ENCODE data around the gene TNIK. TPM values are rescaled to one million over a fixed set of nuclear protein-coding genes. Genes with fewer than 3 reads are reported as not detected.
A peak's percentile ranks its signal among the peaks of the same experiment; 100 is the strongest.

TNIK gene
- total and polyA plus RNA-seq, 2 of the 4 experiments (the other 2 are of a cell fraction), result 3.4 to 6.3 TPM

DNA sequence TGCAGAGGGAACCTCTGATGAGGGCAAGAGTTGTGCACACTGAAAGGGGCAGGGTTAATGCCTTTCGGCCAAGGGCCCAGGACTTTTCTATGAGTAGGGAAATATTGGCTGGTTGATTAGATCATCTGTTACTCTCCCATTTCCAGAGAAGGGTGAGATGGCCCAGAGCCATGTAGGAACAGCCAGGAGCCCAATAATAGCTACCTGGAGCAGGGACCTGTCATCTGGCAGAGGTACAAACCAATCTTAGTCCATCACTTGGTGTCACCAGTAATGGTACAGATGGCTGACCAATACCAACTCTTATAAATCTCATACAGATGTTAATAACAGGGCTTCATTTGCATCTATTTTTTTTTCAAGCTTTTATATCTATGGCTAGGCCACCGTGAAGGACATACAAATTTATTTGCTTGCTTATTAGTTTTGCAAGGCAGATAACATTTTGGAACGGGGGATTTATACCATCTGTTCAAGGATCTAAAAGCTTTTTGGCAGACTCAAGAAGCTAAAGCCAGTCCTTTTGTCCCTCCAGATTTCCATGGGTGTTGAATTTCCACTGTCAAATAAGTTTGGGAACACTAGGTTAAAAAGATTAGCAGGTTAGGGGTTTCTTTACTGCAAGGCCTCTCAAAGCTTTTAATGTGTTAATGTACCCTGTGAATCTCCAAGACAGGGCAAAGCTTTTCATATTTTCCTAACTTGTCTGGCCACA is 79.3 kb downstream of the TNIK start:
- ChIA-PET POLR2A (ENCODE audit: unreplicated experiment) (no interaction called here), CTCF (interaction anchor here (1.2 kb wide), 2 partner anchors 10 to 419 kb away, joined by 3 read pairs; no protein-coding TSS in a partner anchor)
- peaks cover 18% of the 10 kb centered on the region for H3K4me1 ChIP-seq (ENCODE audit: control insufficient read depth, insufficient read depth, low read length)
- no peaks in the 10 kb centered on the region for H3K36me3 ChIP-seq (ENCODE audit: control insufficient read depth, insufficient read depth, low read length)
- no peak overlapping the region for H3K4me3 ChIP-seq (ENCODE audit: insufficient read depth, low read depth, low read length)
- intact Hi-C loops (cut with micrococcal nuclease) (no loop called here), dilution Hi-C loops (cut with HindIII; ENCODE audit: low sequenced_read_pairs, unreplicated experiment) (no loop called here), in situ Hi-C loops (cut with MboI; ENCODE audit: low sequenced_read_pairs) (no loop called here)
- no peak for ATAC-seq (ENCODE audit: low read depth)
- no peak overlapping the region for H3K14ac ChIP-seq (replicated peaks; ENCODE audit: low read depth, low read length)
- H4K5ac ChIP-seq (ENCODE audit: low read depth, low read length), result peak overlapping the region; percentile 33; the same call in 1 of the 2 replicates
- H2BK5ac ChIP-seq (ENCODE audit: low read depth, low read length, poor library complexity, severe bottlenecking), result no peak overlapping the region
- no peak overlapping the region for H3K23ac ChIP-seq (ENCODE audit: low read depth, low read length)
- H3K56ac ChIP-seq (ENCODE audit: extremely low read depth, insufficient read depth, low read length), result no peak overlapping the region
- no peaks in the 10 kb centered on the region for H3K27me3 ChIP-seq (ENCODE audit: control insufficient read depth, insufficient read depth, low read length)
- H2AFZ ChIP-seq (replicated peaks; ENCODE audit: low read length, poor library complexity), result no peak overlapping the region
- WGBS, 2 experiments (ENCODE audit: extremely low coverage in 2 of 2, insufficient read length in 1 of 2), result 30% methylated on average over 2 of the region's 3 CpGs; no CpG with 5 or more reads in 1 of the 2 experiments
- peaks cover 3% of the 10 kb centered on the region; the same call in 1 of the 2 replicates for H3K9me3 ChIP-seq (ENCODE audit: control insufficient read depth, insufficient read depth, low read length)
- no peak overlapping the region for H2BK20ac ChIP-seq (ENCODE audit: low read depth, low read length)
- H3K9me1 ChIP-seq (ENCODE audit: insufficient read depth, low read length), result peaks cover 10% of the 10 kb centered on the region
- H2AK5ac ChIP-seq (ENCODE audit: low read depth, low read length), result no peak overlapping the region
- H4K91ac ChIP-seq (ENCODE audit: insufficient read depth, low read depth, low read length), result no peak overlapping the region
- no peak overlapping the region for H2BK120ac ChIP-seq (ENCODE audit: low read depth, low read length)
- no peak overlapping the region for H3K4ac ChIP-seq (ENCODE audit: low read depth, low read length)
- H3K27ac ChIP-seq (ENCODE audit: insufficient read depth, low read length), result no peak overlapping the region
- H3K9ac ChIP-seq (ENCODE audit: low read depth, low read length), result no peak overlapping the region
- H4K20me1 ChIP-seq (ENCODE audit: insufficient read depth, low read length), result no peaks in the 10 kb centered on the region
- BruUV-seq (replicated peaks), result no TSS peak
- H2BK15ac ChIP-seq (ENCODE audit: low read depth, low read length), result 0 out of 3 replicates have a peak overlapping the region, but pooled peaks have one; percentile 24
- DNase-seq, result no peak
- 0 out of 4 replicates have a peak, but pooled peaks cover 0 to 9% of the 10 kb centered on the region in 2 experiments for H3K79me1 ChIP-seq (ENCODE audit: low read depth in 1 of 2, low read length in 2 of 2)
- no peak overlapping the region for H4K8ac ChIP-seq (ENCODE audit: low read depth in 2 of 2, low read length in 2 of 2)
- H2AK9ac ChIP-seq (replicated peaks; ENCODE audit: low read depth, low read length, poor library complexity), result no peak overlapping the region
- no peak overlapping the region; the same call in 1 of the 2 replicates for H3K18ac ChIP-seq (ENCODE audit: low read depth, low read length)
- no peak overlapping the region for H3K4me2 ChIP-seq (ENCODE audit: low read depth, low read length)
- TF ChIP-seq MAZ (IDR thresholded peaks at IDR 0.05; ENCODE audit: borderline replicate concordance, low read depth, low read length) (no peak), RAD21 (IDR thresholded peaks at IDR 0.05; ENCODE audit: low read length) (no peak), BHLHE40 (IDR thresholded peaks at IDR 0.05; ENCODE audit: low read depth, low read length) (no peak), POLR2A (IDR thresholded peaks at IDR 0.05; ENCODE audit: low read depth, low read length) (no peak), CHD1 (IDR thresholded peaks at IDR 0.05; ENCODE audit: low read depth, low read length) (no peak), NFE2L2 (IDR thresholded peaks at IDR 0.05; ENCODE audit: low read depth, low read length) (no peak), CEBPB (IDR thresholded peaks at IDR 0.05; ENCODE audit: low read depth, low read length) (no peak), MXI1 (IDR thresholded peaks at IDR 0.05; ENCODE audit: borderline replicate concordance, low read depth, low read length) (no peak), FOS (IDR thresholded peaks at IDR 0.05; ENCODE audit: low read depth, low read length) (no peak), SMC3 (IDR thresholded peaks at IDR 0.05; ENCODE audit: low read depth, low read length) (no peak), RCOR1 (IDR thresholded peaks at IDR 0.05; ENCODE audit: insufficient replicate concordance, low read length) (no peak), RFX5 (IDR thresholded peaks at IDR 0.05; ENCODE audit: low read depth, low read length) (no peak)
- TF ChIP-seq, protein P1, sequence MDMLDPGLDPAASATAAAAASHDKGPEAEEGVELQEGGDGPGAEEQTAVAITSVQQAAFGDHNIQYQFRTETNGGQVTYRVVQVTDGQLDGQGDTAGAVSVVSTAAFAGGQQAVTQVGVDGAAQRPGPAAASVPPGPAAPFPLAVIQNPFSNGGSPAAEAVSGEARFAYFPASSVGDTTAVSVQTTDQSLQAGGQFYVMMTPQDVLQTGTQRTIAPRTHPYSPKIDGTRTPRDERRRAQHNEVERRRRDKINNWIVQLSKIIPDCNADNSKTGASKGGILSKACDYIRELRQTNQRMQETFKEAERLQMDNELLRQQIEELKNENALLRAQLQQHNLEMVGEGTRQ (IDR thresholded peaks at IDR 0.05; ENCODE audit: low read depth, low read length), result no peak
- TF ChIP-seq, protein P2, sequence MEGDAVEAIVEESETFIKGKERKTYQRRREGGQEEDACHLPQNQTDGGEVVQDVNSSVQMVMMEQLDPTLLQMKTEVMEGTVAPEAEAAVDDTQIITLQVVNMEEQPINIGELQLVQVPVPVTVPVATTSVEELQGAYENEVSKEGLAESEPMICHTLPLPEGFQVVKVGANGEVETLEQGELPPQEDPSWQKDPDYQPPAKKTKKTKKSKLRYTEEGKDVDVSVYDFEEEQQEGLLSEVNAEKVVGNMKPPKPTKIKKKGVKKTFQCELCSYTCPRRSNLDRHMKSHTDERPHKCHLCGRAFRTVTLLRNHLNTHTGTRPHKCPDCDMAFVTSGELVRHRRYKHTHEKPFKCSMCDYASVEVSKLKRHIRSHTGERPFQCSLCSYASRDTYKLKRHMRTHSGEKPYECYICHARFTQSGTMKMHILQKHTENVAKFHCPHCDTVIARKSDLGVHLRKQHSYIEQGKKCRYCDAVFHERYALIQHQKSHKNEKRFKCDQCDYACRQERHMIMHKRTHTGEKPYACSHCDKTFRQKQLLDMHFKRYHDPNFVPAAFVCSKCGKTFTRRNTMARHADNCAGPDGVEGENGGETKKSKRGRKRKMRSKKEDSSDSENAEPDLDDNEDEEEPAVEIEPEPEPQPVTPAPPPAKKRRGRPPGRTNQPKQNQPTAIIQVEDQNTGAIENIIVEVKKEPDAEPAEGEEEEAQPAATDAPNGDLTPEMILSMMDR (conservative IDR thresholded peaks at IDR 0.05; ENCODE audit: low read depth, low read length), result no peak
- TF ChIP-seq, protein P3, sequence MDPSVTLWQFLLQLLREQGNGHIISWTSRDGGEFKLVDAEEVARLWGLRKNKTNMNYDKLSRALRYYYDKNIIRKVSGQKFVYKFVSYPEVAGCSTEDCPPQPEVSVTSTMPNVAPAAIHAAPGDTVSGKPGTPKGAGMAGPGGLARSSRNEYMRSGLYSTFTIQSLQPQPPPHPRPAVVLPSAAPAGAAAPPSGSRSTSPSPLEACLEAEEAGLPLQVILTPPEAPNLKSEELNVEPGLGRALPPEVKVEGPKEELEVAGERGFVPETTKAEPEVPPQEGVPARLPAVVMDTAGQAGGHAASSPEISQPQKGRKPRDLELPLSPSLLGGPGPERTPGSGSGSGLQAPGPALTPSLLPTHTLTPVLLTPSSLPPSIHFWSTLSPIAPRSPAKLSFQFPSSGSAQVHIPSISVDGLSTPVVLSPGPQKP (IDR thresholded peaks at IDR 0.05; ENCODE audit: borderline replicate concordance, low read depth, low read length), result no peak

Measured in IMR-90 (cell line).